Parathyroid adenoma (tissue), 2 donors: ENCODE data around the gene CACNA1I.

Experiments used
- H2AFZ ChIP-seq: fragments of 300-600 bp; sonication (generic); one replicate; pipeline ENCODE4 v1.7.0; 2017; ENCODE audit warnings: antibody characterized with exemption, mild to moderate bottlenecking
- H3K27ac ChIP-seq: fragments of 300-600 bp; sonication (generic); one replicate; pipeline ENCODE4 v1.7.0; 2017
- H3K27me3 ChIP-seq: fragments of 300-600 bp; sonication (generic); one replicate; pipeline ENCODE4 v1.7.0; 2017; ENCODE audit warnings: low read length; ENCODE audit not compliant: control insufficient read depth, insufficient read depth
- H3K36me3 ChIP-seq: fragments of 300-600 bp; sonication (generic); one replicate; pipeline ENCODE4 v1.7.0; 2017; ENCODE audit warnings: low read length; ENCODE audit not compliant: control insufficient read depth, insufficient read depth
- H3K4me1 ChIP-seq: fragments of 300-600 bp; sonication (generic); one replicate; pipeline ENCODE4 v1.7.0; 2017; ENCODE audit warnings: control low read depth
- H3K4me2 ChIP-seq: fragments of 300-600 bp; sonication (generic); one replicate; pipeline ENCODE4 v1.7.0; 2017; ENCODE audit warnings: low read length
- H3K4me3 ChIP-seq: fragments of 300-600 bp; sonication (generic); one replicate; pipeline ENCODE4 v1.7.0; 2017; ENCODE audit warnings: low read depth, low read length
- H3K79me2 ChIP-seq: fragments of 300-600 bp; sonication (generic); one replicate; pipeline ENCODE4 v1.7.0; 2017; ENCODE audit warnings: control low read depth
- H3K9ac ChIP-seq: fragments of 300-600 bp; sonication (generic); one replicate; pipeline ENCODE4 v1.7.0; 2017; ENCODE audit warnings: mild to moderate bottlenecking
- H3K9me3 ChIP-seq: fragments of 300-600 bp; sonication (generic); one replicate; pipeline ENCODE4 v1.7.0; 2017; ENCODE audit warnings: low read length; ENCODE audit not compliant: control insufficient read depth
- CTCF ChIP-seq: fragments of 300-600 bp; sonication (generic); IDR thresholded peaks from one replicate; pipeline ENCODE4 v1.7.0; 2017; ENCODE audit warnings: antibody characterized with exemption, mild to moderate bottlenecking
- donor health status: primary hyperparathyroidism.

The CACNA1I gene

GRCh38 chr22:39530692-39531331 lies 39.7 kb upstream of the CACNA1I start:
- TF ChIP-seq CTCF: no peak
- Histone ChIP-seq H3K27me3 (no peaks in the 10 kb centered on the region), H3K36me3 (no peaks in the 10 kb centered on the region), H3K4me2 (no peak overlapping the region), H2AFZ (no peak overlapping the region), H3K4me3 (no peak overlapping the region), H3K79me2 (no peaks in the 10 kb centered on the region), H3K9me3 (no peaks in the 10 kb centered on the region), H3K27ac (no peak overlapping the region), H3K9ac (no peak overlapping the region), H3K4me1 (peaks cover 25% of the 10 kb centered on the region)

GRCh38 chr22:39532215-39533073 lies 38.1 kb upstream of the CACNA1I start, which contains the start of gene RPS19BP1:
Gene RPS19BP1 (minus strand): TSS chr22:39532748. CDS start chr22:39532738, 10 bp downstream.
- Histone ChIP-seq H3K36me3 (no peaks in the 10 kb centered on the region), H3K4me2 (peak within 1 kb of the TSS; percentile 90), H3K4me1 (peaks cover 20% of the 10 kb centered on the region), H2AFZ (peak within 1 kb of the TSS; percentile 79), H3K79me2 (no peaks in the 10 kb centered on the region), H3K27me3 (no peaks in the 10 kb centered on the region), H3K9ac (peak within 1 kb of the TSS; percentile 17), H3K9me3 (no peaks in the 10 kb centered on the region), H3K27ac (peak within 1 kb of the TSS; percentile 73), H3K4me3 (peak within 1 kb of the TSS; percentile 95)
- no peak for TF ChIP-seq CTCF

GRCh38 chr22:39534092-39534506 lies 36.5 kb upstream of the CACNA1I start:
- Histone ChIP-seq H3K27ac (no peak overlapping the region), H3K79me2 (no peaks in the 10 kb centered on the region), H3K9ac (no peak overlapping the region), H3K27me3 (no peaks in the 10 kb centered on the region), H3K9me3 (no peaks in the 10 kb centered on the region), H2AFZ (peak overlapping the region; percentile 76), H3K4me3 (no peak overlapping the region), H3K4me2 (no peak overlapping the region), H3K36me3 (no peaks in the 10 kb centered on the region), H3K4me1 (peaks cover 7% of the 10 kb centered on the region)
- TF ChIP-seq CTCF: no peak

GRCh38 chr22:39534591-39535356 lies 35.8 kb upstream of the CACNA1I start:
- peak; percentile 85 for TF ChIP-seq CTCF
- Histone ChIP-seq H3K9me3 (no peaks in the 10 kb centered on the region), H3K36me3 (no peaks in the 10 kb centered on the region), H3K4me1 (peaks cover 3% of the 10 kb centered on the region), H3K27ac (no peak overlapping the region), H3K9ac (no peak overlapping the region), H3K4me2 (no peak overlapping the region), H3K4me3 (no peak overlapping the region), H3K27me3 (no peaks in the 10 kb centered on the region), H3K79me2 (no peaks in the 10 kb centered on the region), H2AFZ (peak overlapping the region; percentile 76)
